Smooth muscle cell (in vitro differentiated cells): Measurements from ENCODE around the gene SF3B4. TPM values are rescaled to one million over a fixed set of nuclear protein-coding genes. Genes with fewer than 3 reads are reported as not detected.

Experiments
- DNase-seq: peaks from one replicate; lab custom pipeline; 2025; ENCODE audit not compliant: unreplicated experiment; lab: John Stamatoyannopoulos, UW
- H2AFZ ChIP-seq: fragments of 200-600 bp; sonication (generic); 2 replicates; pipeline ENCODE4 v1.6.0; 2016; ENCODE audit warnings: antibody characterized with exemption, low read depth, mild to moderate bottlenecking
- H3F3A ChIP-seq: fragments of 200-600 bp; sonication (generic); 2 replicates; pipeline ENCODE4 v1.6.0; 2017; ENCODE audit warnings: antibody characterized with exemption, low read depth
- H3K27ac ChIP-seq: fragments of 200-600 bp; sonication (generic); 2 replicates; pipeline ENCODE4 v1.5.1; 2016; ENCODE audit warnings: low read depth, mild to moderate bottlenecking
- H3K27me3 ChIP-seq: fragments of 200-600 bp; sonication (generic); 2 replicates; pipeline ENCODE4 v1.6.1; 2016; ENCODE audit warnings: low read depth, mild to moderate bottlenecking
- H3K36me3 ChIP-seq: fragments of 200-600 bp; sonication (generic); 2 replicates; pipeline ENCODE4 v1.5.1; 2016; ENCODE audit warnings: low read depth
- H3K4me1 ChIP-seq: fragments of 200-600 bp; sonication (generic); 2 replicates; pipeline ENCODE4 v1.5.1; 2016; ENCODE audit warnings: low read depth
- H3K4me2 ChIP-seq: fragments of 200-600 bp; sonication (generic); 2 replicates; pipeline ENCODE4 v1.6.0; 2016; ENCODE audit warnings: mild to moderate bottlenecking
- H3K4me3 ChIP-seq: fragments of 200-600 bp; sonication (generic); 2 replicates; pipeline ENCODE4 v1.5.1; 2016; ENCODE audit warnings: mild to moderate bottlenecking
- H3K79me2 ChIP-seq: fragments of 200-600 bp; sonication (generic); 2 replicates; pipeline ENCODE4 v1.6.0; 2016; ENCODE audit warnings: low read depth, mild to moderate bottlenecking
- H3K9ac ChIP-seq: fragments of 200-600 bp; sonication (generic); 2 replicates; pipeline ENCODE4 v1.6.0; 2016; ENCODE audit warnings: low read depth
- H3K9me3 ChIP-seq: fragments of 200-600 bp; sonication (generic); replicated peaks from 2 replicates; pipeline ENCODE4 v1.5.1; 2016; ENCODE audit warnings: low read depth
- H4K20me1 ChIP-seq: fragments of 200-600 bp; sonication (generic); 2 replicates; pipeline ENCODE4 v1.6.0; 2016; ENCODE audit warnings: low read depth
- CTCF ChIP-seq: fragments of 200-600 bp; sonication (generic); IDR thresholded peaks from 2 replicates; pipeline ENCODE4 v1.5.1; 2017; ENCODE audit warnings: borderline replicate concordance, mild to moderate bottlenecking, antibody characterized with exemption; ENCODE audit not compliant: insufficient read depth, poor library complexity, severe bottlenecking
- WGBS: methylation state at CpG from one replicate; pipeline ENCODE4 v1.1.7; 2016; ENCODE audit warnings: low lambda C conversion rate; 5-methylcytosine and 5-hydroxymethylcytosine counted together
- polyA plus RNA-seq: library from polyadenylated mRNA; unstranded; fragments of >200 nt; fragmentation: Nextera tagmentation; extraction: Ambion mirVana; gene quantifications from 2 replicates; pipeline ENCODE4 v1.2.1, GENCODE V29; 2016
- total RNA-seq: library from RNA; depleted of rRNA; stranded (reverse); fragments of >200 nt; gene quantifications from 2 replicates; pipeline ENCODE4 v1.2.3, GENCODE V29; 2014

The SF3B4 gene
- total and polyA plus RNA-seq, 2 experiments from 2014 or later, result 27.3 to 72.9 TPM

GRCh38 chr1:149881876-149882275 lies 45.7 kb downstream of the SF3B4 start:
- Histone ChIP-seq H3K4me2 (no peak overlapping the region), H3K27ac (no peak overlapping the region), H4K20me1 (peaks cover 18% of the 10 kb centered on the region), H3F3A (peaks cover 5% of the 10 kb centered on the region), H3K9me3 (no peaks in the 10 kb centered on the region), H2AFZ (no peak overlapping the region), H3K4me3 (no peak overlapping the region), H3K79me2 (peaks cover 27% of the 10 kb centered on the region), H3K4me1 (peaks cover 14% of the 10 kb centered on the region), H3K36me3 (no peaks in the 10 kb centered on the region), H3K27me3 (no peaks in the 10 kb centered on the region), H3K9ac (no peak overlapping the region)
- WGBS, result 88% methylated on average over 1 of the region's 1 CpG
- DNase-seq, result no peak
- TF ChIP-seq CTCF, result no peak

- no peak for TF ChIP-seq CTCF
- WGBS, result 86% methylated on average over 1 of the region's 1 CpG
- H4K20me1 ChIP-seq, result peaks cover 10% of the 10 kb centered on the region
These were observed 48.0 kb downstream of the SF3B4 start for GRCh38 chr1:149879556-149879955.

GRCh38 chr1:149877211-149877946 lies 50.2 kb downstream of the SF3B4 start:
- WGBS, result 95% methylated on average over 7 of the region's 7 CpGs
- peaks cover 4% of the 10 kb centered on the region for H3K79me2 ChIP-seq
- TF ChIP-seq CTCF, result no peak
- H3K4me3 ChIP-seq, result no peak overlapping the region
- no peaks in the 10 kb centered on the region for H3K4me1 ChIP-seq
- H2AFZ ChIP-seq, result no peak overlapping the region
- DNase-seq, result no peak
- H3F3A ChIP-seq, result no peaks in the 10 kb centered on the region
- no peak overlapping the region for H3K4me2 ChIP-seq
- H3K36me3 ChIP-seq, result no peaks in the 10 kb centered on the region
- H4K20me1 ChIP-seq, result no peaks in the 10 kb centered on the region
- H3K9me3 ChIP-seq, result no peaks in the 10 kb centered on the region
- H3K27me3 ChIP-seq, result no peaks in the 10 kb centered on the region
- H3K9ac ChIP-seq, result no peak overlapping the region
- no peak overlapping the region for H3K27ac ChIP-seq

More at GRCh38 chr1:149879556-149879955, 48.0 kb downstream of the SF3B4 start:
- H2AFZ ChIP-seq, result no peak overlapping the region
- H3K4me2 ChIP-seq, result no peak overlapping the region
- H3K27ac ChIP-seq, result no peak overlapping the region
- H3K79me2 ChIP-seq, result peaks cover 23% of the 10 kb centered on the region
- no peaks in the 10 kb centered on the region for H3K36me3 ChIP-seq
- no peak for DNase-seq
- no peak overlapping the region for H3K9ac ChIP-seq
- H3F3A ChIP-seq, result no peaks in the 10 kb centered on the region
- H3K9me3 ChIP-seq, result no peaks in the 10 kb centered on the region
- H3K4me3 ChIP-seq, result no peak overlapping the region
- no peaks in the 10 kb centered on the region for H3K27me3 ChIP-seq
- peaks cover 7% of the 10 kb centered on the region for H3K4me1 ChIP-seq

Other genes with a start within 250 kb of the SF3B4 start
- not detected in 2 replicates for gene FCGR1A, start 145.1 kb downstream of the SF3B4 start, total RNA-seq
- gene FCGR1A, start 145.1 kb downstream of the SF3B4 start, polyA plus RNA-seq, result not detected in 2 replicates
- 14.3 and 21.3 TPM in 2 replicates for gene BOLA1, start 28.2 kb downstream of the SF3B4 start, total RNA-seq
- gene BOLA1, start 28.2 kb downstream of the SF3B4 start, polyA plus RNA-seq, result 25.7 and 27.4 TPM in 2 replicates
- gene SV2A, start 10.0 kb downstream of the SF3B4 start, total RNA-seq, result 9.8 and 14.6 TPM in 2 replicates
- 10.5 and 14.0 TPM in 2 replicates for gene SV2A, start 10.0 kb downstream of the SF3B4 start, polyA plus RNA-seq
- 19.4 and 23.5 TPM in 2 replicates for gene MTMR11, start 9.1 kb upstream of the SF3B4 start, total RNA-seq
- gene MTMR11, start 9.1 kb upstream of the SF3B4 start, polyA plus RNA-seq, result 17.2 and 18.2 TPM in 2 replicates
- 10.8 and 16.1 TPM in 2 replicates for gene OTUD7B, start 82.9 kb upstream of the SF3B4 start, total RNA-seq
- 1.9 and 2.7 TPM in 2 replicates for gene OTUD7B, start 82.9 kb upstream of the SF3B4 start, polyA plus RNA-seq
- gene VPS45, start 140.0 kb upstream of the SF3B4 start, total RNA-seq, result 44.7 and 49.6 TPM in 2 replicates
- gene VPS45, start 140.0 kb upstream of the SF3B4 start, polyA plus RNA-seq, result 28.6 and 30.2 TPM in 2 replicates
- gene PLEKHO1, start 222.1 kb upstream of the SF3B4 start, total RNA-seq, result 44.1 and 48.5 TPM in 2 replicates
- gene PLEKHO1, start 222.1 kb upstream of the SF3B4 start, polyA plus RNA-seq, result 75.5 and 81.0 TPM in 2 replicates